Neuronal stem cell (in vitro differentiated cells): ENCODE measurements around the gene APP.
"Not testable (repeated sequence)": the region's sequence is repeated elsewhere in the genome, so short reads cannot be mapped to it uniquely, and the experiment has no call there.

ENCODE experiments used
- DNase-seq: peaks from one replicate; pipeline ENCODE4 v3.0.0-alpha.2; 2013; ENCODE audit warnings: low spot score
- H2AFZ ChIP-seq: one replicate; pipeline ENCODE4 v1.6.1; 2013; ENCODE audit warnings: mild to moderate bottlenecking, low read length, inconsistent platforms
- H2AK5ac ChIP-seq: 2 replicates; pipeline ENCODE4 v1.6.1; 2013; ENCODE audit warnings: low read depth, mild to moderate bottlenecking, inconsistent platforms, low read length, moderate library complexity, mixed read lengths
- H2BK120ac ChIP-seq: 2 replicates; pipeline ENCODE4 v1.6.1; 2013; ENCODE audit warnings: low read depth, mild to moderate bottlenecking, inconsistent platforms, low read length, moderate library complexity, mixed read lengths
- H2BK12ac ChIP-seq: one replicate; pipeline ENCODE4 v1.6.1; 2013; ENCODE audit warnings: low read length, inconsistent platforms
- H2BK15ac ChIP-seq: 2 replicates; pipeline ENCODE4 v1.6.1; 2013; ENCODE audit warnings: mild to moderate bottlenecking, low read length, inconsistent platforms, mixed read lengths
- H2BK5ac ChIP-seq: one replicate; pipeline ENCODE4 v1.6.1; 2013; ENCODE audit warnings: inconsistent platforms, mild to moderate bottlenecking, low read length, moderate library complexity
- H3K14ac ChIP-seq: one replicate; pipeline ENCODE4 v1.6.1; 2013; ENCODE audit warnings: low read length, inconsistent platforms
- H3K18ac ChIP-seq: 2 replicates; pipeline ENCODE4 v1.6.1; 2013; ENCODE audit warnings: low read length, inconsistent platforms
- H3K23ac ChIP-seq: 2 replicates; pipeline ENCODE4 v1.6.1; 2013; ENCODE audit warnings: low read depth, mild to moderate bottlenecking, mixed read lengths, low read length, inconsistent platforms; ENCODE audit not compliant: poor library complexity
- H3K27ac ChIP-seq: replicated peaks from 3 replicates; pipeline ENCODE4 v1.5.1; 2013; ENCODE audit warnings: low read length, inconsistent platforms
- H3K27me3 ChIP-seq, 3 experiments: 2 replicates each; pipeline ENCODE4 v1.6.1; 2013; ENCODE audit warnings: low read length in 3 of 3, mild to moderate bottlenecking in 2 of 3, inconsistent platforms in 1 of 3, low read depth in 1 of 3, mixed read lengths in 1 of 3, moderate library complexity in 1 of 3; ENCODE audit not compliant: control insufficient read depth in 3 of 3, insufficient read depth in 3 of 3
- H3K36me3 ChIP-seq, 2 donors: replicated peaks in 1 of 2; 2 replicates each; pipeline ENCODE4 v1.6.1; 2013; ENCODE audit warnings: low read length in 2 of 2; ENCODE audit not compliant: control insufficient read depth in 2 of 2, insufficient read depth in 2 of 2
- H3K4ac ChIP-seq: 2 replicates; pipeline ENCODE4 v1.6.1; 2013; ENCODE audit warnings: inconsistent platforms, mild to moderate bottlenecking, low read length, moderate library complexity
- H3K4me1 ChIP-seq, 2 donors: 1 replicate in 1 of 2; 2 replicates in 1 of 2; pipeline ENCODE4 v1.6.1; 2013; ENCODE audit warnings: low read length in 2 of 2, low read depth in 1 of 2; ENCODE audit not compliant: control insufficient read depth in 2 of 2, insufficient read depth in 1 of 2
- H3K4me2 ChIP-seq: one replicate; pipeline ENCODE4 v1.6.1; 2013; ENCODE audit warnings: mild to moderate bottlenecking, low read length, inconsistent platforms; ENCODE audit not compliant: insufficient read depth, poor library complexity, severe bottlenecking
- H3K4me3 ChIP-seq, 2 donors: 2 replicates each; pipeline ENCODE4 v1.5.1; 2013; ENCODE audit warnings: low read length in 2 of 2, mild to moderate bottlenecking in 2 of 2, inconsistent platforms in 1 of 2, moderate library complexity in 1 of 2
- H3K79me1 ChIP-seq: one replicate; pipeline ENCODE4 v1.6.1; 2013; ENCODE audit warnings: low read depth, mild to moderate bottlenecking, inconsistent platforms, low read length, moderate library complexity
- H3K9ac ChIP-seq: one replicate; pipeline ENCODE4 v1.6.1; 2013; ENCODE audit warnings: mild to moderate bottlenecking, low read depth, low read length, inconsistent platforms; ENCODE audit not compliant: poor library complexity
- H3K9me3 ChIP-seq, 2 donors: replicated peaks in 1 of 2; 2 replicates each; pipeline versions ENCODE3 to v1.6.1; 2013; ENCODE audit warnings: low read length in 2 of 2, mild to moderate bottlenecking in 2 of 2, inconsistent platforms in 1 of 2, low read depth in 1 of 2, mixed read lengths in 1 of 2, moderate library complexity in 1 of 2; ENCODE audit not compliant: control insufficient read depth in 2 of 2, insufficient read depth in 1 of 2
- H4K8ac ChIP-seq: one replicate; pipeline ENCODE4 v1.6.1; 2013; ENCODE audit warnings: low read depth, mild to moderate bottlenecking, inconsistent platforms, low read length, moderate library complexity
- H4K91ac ChIP-seq: one replicate; pipeline ENCODE4 v1.6.1; 2013; ENCODE audit warnings: low read length, low read depth, mild to moderate bottlenecking, inconsistent platforms; ENCODE audit not compliant: poor library complexity
- WGBS, 2 donors: extraction: QIAGEN DNeasy Blood & Tissue Kit; methylation state at CpG; one replicate each; pipeline ENCODE4 v1.1.7; 2013; ENCODE audit warnings: missing lambda C conversion rate in 2 of 2, mixed read lengths in 1 of 2; ENCODE audit not compliant: insufficient read length in 2 of 2, insufficient replicate concordance in 1 of 2; ENCODE audit errors: extremely low coverage in 2 of 2; 5-methylcytosine and 5-hydroxymethylcytosine counted together

The APP gene

DNA sequence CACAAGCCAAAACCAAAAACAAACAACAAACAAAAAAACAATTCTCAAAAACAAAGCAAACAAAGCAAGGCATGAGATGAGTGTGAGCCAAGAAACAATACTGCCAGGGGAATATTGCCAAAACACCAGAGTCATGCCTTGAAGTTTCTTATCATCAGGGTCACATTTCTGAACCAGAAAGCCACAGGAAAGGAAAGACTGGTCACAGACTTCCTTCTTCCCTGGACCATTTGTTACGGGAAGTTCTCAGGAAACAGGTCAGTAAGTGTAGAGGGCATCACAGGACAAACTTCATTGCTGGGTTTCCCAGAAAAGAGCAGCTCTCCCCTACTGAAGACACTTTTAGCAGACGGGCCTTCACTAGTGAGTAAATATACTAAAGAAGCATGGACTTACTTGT lies 244.6 kb downstream of the APP start:
- Histone ChIP-seq H3K27ac (no peak overlapping the region), H3K9ac (no peak overlapping the region), H3K23ac (no peak overlapping the region), H2BK12ac (no peak overlapping the region), H3K9me3 (peaks cover 0 to 2% of the 10 kb centered on the region in 2 donors), H3K4ac (no peak overlapping the region), H3K14ac (no peak overlapping the region), H3K36me3 (peaks cover 6 to 9% of the 10 kb centered on the region in 2 donors), H3K4me3 (no peak overlapping the region), H3K4me2 (no peak overlapping the region), H2BK15ac (no peak overlapping the region), H4K8ac (no peak overlapping the region), H2BK5ac (no peak overlapping the region), H3K18ac (no peak overlapping the region), H4K91ac (no peak overlapping the region), H3K4me1 (peaks cover 0 to 3% of the 10 kb centered on the region in 2 donors), H3K27me3 (no peaks in the 10 kb centered on the region), H2AFZ (no peak overlapping the region), H3K79me1 (no peaks in the 10 kb centered on the region), H2BK120ac (no peak overlapping the region), H2AK5ac (no peak overlapping the region)
- DNase-seq: no peak
- WGBS, 2 donors: no CpG with 5 or more reads among the region's 2 CpGs

DNA sequence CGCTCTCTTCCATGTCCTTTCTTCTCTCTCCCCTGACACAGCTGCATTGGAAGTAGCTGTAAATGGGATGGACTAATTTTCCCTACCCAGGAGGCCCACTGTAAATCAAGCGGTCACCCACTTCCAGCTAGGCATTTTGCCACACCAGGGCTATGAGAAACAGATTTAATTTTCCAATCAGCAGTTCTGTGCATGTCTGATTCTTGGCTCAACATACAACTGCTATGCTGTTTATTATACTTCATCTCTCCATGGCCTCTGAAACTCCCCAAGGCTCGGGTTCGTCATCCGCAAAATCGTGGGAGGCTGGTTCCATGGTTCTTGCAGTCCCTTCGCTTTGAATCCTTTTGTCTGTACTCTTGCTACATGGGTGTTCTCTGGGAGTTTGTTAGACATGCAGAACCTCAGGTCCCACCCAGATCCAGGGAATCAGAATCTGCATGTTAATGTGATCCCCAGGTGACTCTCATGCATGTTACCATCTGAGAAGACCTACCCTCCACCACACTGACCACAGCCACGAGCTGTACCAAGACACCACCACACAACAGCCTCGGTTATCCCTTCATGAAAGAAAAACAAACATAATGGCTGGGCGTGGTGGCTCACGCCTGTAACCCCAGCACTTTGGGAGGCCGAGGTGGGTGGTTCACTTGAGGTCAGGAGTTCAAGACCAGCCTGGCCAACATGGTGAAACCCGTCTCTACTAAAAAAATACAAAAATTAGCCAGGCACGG lies 245.3 kb downstream of the APP start:
- Histone ChIP-seq H4K8ac (no peak overlapping the region), H3K36me3 (peaks cover 6 to 9% of the 10 kb centered on the region in 2 donors), H3K27ac (no peak overlapping the region), H3K4ac (no peak overlapping the region), H3K23ac (no peak overlapping the region), H2AFZ (no peak overlapping the region), H2BK5ac (no peak overlapping the region), H2BK15ac (no peak overlapping the region), H3K14ac (no peak overlapping the region), H3K4me1 (no peaks in the 10 kb centered on the region), H3K9ac (no peak overlapping the region), H3K4me2 (no peak overlapping the region), H4K91ac (no peak overlapping the region), H2AK5ac (no peak overlapping the region), H2BK12ac (no peak overlapping the region), H3K18ac (no peak overlapping the region), H3K9me3 (peaks cover 0 to 2% of the 10 kb centered on the region in 2 donors), H3K79me1 (no peaks in the 10 kb centered on the region), H3K27me3 (no peaks in the 10 kb centered on the region), H2BK120ac (no peak overlapping the region), H3K4me3 (peak overlapping the region in 1 of 2 donors; percentile 41)
- no peak for DNase-seq
- no CpG with 5 or more reads among the region's 14 CpGs for WGBS, 2 donors

DNA sequence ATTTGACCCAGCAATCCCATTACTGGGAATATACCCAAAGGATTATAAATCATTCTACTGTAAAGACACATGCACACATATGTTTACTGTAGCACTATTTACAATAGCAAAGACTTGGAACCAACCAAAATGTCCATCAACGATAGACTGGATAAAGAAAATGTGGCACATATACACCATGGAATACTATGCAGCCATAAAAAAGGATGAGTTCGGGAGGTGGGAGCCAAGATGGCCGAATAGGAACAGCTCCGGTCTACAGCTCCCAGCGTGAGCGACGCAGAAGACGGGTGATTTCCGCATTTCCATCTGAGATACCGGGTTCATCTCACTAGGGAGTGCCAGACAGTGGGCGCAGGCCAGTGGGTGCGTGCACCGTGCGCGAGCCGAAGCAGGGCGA lies 252.4 kb downstream of the APP start:
- not testable (repeated sequence) for H3K9me3 ChIP-seq, H3K36me3 ChIP-seq, H2BK120ac ChIP-seq, H2BK15ac ChIP-seq, H2AK5ac ChIP-seq, H3K4me1 ChIP-seq, H3K4me2 ChIP-seq, H4K8ac ChIP-seq, H3K4ac ChIP-seq, H3K4me3 ChIP-seq, H3K18ac ChIP-seq, DNase-seq, H3K9ac ChIP-seq, H2BK5ac ChIP-seq, H2AFZ ChIP-seq, H4K91ac ChIP-seq, H3K14ac ChIP-seq, H3K27me3 ChIP-seq, H2BK12ac ChIP-seq, H3K27ac ChIP-seq, H3K23ac ChIP-seq, H3K79me1 ChIP-seq
- no CpG with 5 or more reads among the region's 17 CpGs for WGBS, 2 donors

DNA sequence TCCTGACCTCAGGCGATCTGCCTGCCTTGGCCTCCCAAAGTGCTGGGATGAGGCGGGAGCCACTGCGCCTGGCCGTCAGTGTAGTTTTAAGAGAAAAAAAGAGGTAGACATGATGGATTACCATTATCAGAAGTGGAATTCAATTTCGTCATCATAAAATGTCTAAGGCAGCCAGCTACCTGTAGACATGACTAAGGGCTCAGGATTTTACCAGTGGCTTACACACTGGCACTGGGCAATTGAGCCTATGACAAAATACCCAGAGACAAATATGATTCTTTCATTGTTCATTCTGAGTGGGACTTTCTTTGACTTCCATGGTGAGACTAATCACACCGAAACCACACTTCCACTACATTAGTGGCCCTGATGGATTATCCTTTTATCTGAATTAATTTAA lies 254.3 kb downstream of the APP start:
- no peak overlapping the region for H3K27ac ChIP-seq
- no peak overlapping the region for H2BK15ac ChIP-seq
- no peaks in the 10 kb centered on the region for H3K79me1 ChIP-seq
- peaks cover 5 to 6% of the 10 kb centered on the region in 2 donors for H3K36me3 ChIP-seq
- H4K8ac ChIP-seq: no peak overlapping the region
- H3K9ac ChIP-seq: no peak overlapping the region
- no peak overlapping the region for H2BK120ac ChIP-seq
- no peak overlapping the region for H3K4ac ChIP-seq
- WGBS, 2 donors: no CpG with 5 or more reads among the region's 6 CpGs
- H3K4me2 ChIP-seq: no peak overlapping the region
- DNase-seq: no peak
- H3K9me3 ChIP-seq: no peaks in the 10 kb centered on the region
- H2BK12ac ChIP-seq: no peak overlapping the region
- H4K91ac ChIP-seq: no peak overlapping the region
- H3K14ac ChIP-seq: no peak overlapping the region
- no peak overlapping the region for H2AFZ ChIP-seq
- H3K27me3 ChIP-seq: no peaks in the 10 kb centered on the region
- no peak overlapping the region for H2BK5ac ChIP-seq
- H3K18ac ChIP-seq: no peak overlapping the region
- no peak overlapping the region for H3K4me3 ChIP-seq
- no peak overlapping the region for H3K23ac ChIP-seq
- H2AK5ac ChIP-seq: no peak overlapping the region
- no peaks in the 10 kb centered on the region for H3K4me1 ChIP-seq
